MM.1S (cell line): ENCODE measurements around the gene PPP6R3.

Experiments used
- DNase-seq: peaks from one replicate; pipeline ENCODE4 v3.0.0-alpha.2; 2015
- H2AFZ ChIP-seq: fragments of 300-600 bp; sonication (generic); 2 replicates; pipeline ENCODE4 v1.6.0; 2016; ENCODE audit warnings: antibody characterized with exemption, low read length
- H3F3A ChIP-seq: fragments of 300-600 bp; sonication (generic); 2 replicates; pipeline ENCODE4 v1.6.1; 2016; ENCODE audit warnings: mild to moderate bottlenecking, antibody characterized with exemption, low read length, moderate library complexity, mixed read lengths; ENCODE audit not compliant: insufficient read depth
- H3K27ac ChIP-seq: fragments of 300-600 bp; sonication (generic); 2 replicates; pipeline ENCODE4 v1.5.1; 2016; ENCODE audit warnings: mild to moderate bottlenecking, low read length
- H3K27me3 ChIP-seq: fragments of 300-600 bp; sonication (generic); replicated peaks from 2 replicates; pipeline ENCODE4 v1.6.0; 2016; ENCODE audit warnings: low read length; ENCODE audit not compliant: insufficient read depth
- H3K36me3 ChIP-seq: fragments of 300-600 bp; sonication (generic); replicated peaks from 2 replicates; pipeline ENCODE4 v1.6.1; 2016; ENCODE audit warnings: mild to moderate bottlenecking, low read length, mixed read lengths; ENCODE audit not compliant: insufficient read depth
- H3K4me1 ChIP-seq: fragments of 300-600 bp; sonication (generic); 2 replicates; pipeline ENCODE4 v1.6.1; 2016; ENCODE audit warnings: low read length, mixed read lengths
- H3K4me2 ChIP-seq: fragments of 300-600 bp; sonication (generic); 2 replicates; pipeline ENCODE4 v1.6.0; 2016; ENCODE audit warnings: low read depth, low read length
- H3K4me3 ChIP-seq: fragments of 300-600 bp; sonication (generic); 2 replicates; pipeline ENCODE4 v1.5.1; 2016; ENCODE audit warnings: low read length, mixed read lengths
- H3K79me2 ChIP-seq: fragments of 300-600 bp; sonication (generic); 2 replicates; pipeline ENCODE4 v1.6.1; 2016; ENCODE audit warnings: mixed run types, low read length, mixed read lengths
- H3K9ac ChIP-seq: fragments of 300-600 bp; sonication (generic); 2 replicates; pipeline ENCODE4 v1.6.1; 2016; ENCODE audit warnings: low read length, mixed read lengths
- H3K9me2 ChIP-seq: fragments of 300-600 bp; sonication (generic); replicated peaks from 2 replicates; pipeline ENCODE4 v1.6.1; 2016; ENCODE audit warnings: mild to moderate bottlenecking, low read length, mixed read lengths; ENCODE audit not compliant: insufficient read depth
- H3K9me3 ChIP-seq: fragments of 300-600 bp; sonication (generic); replicated peaks from 2 replicates; pipeline ENCODE4 v1.6.1; 2016; ENCODE audit warnings: mild to moderate bottlenecking, low read length, mixed read lengths; ENCODE audit not compliant: insufficient read depth
- H4K20me1 ChIP-seq: fragments of 300-600 bp; sonication (generic); 2 replicates; pipeline ENCODE4 v1.6.1; 2016; ENCODE audit warnings: mild to moderate bottlenecking, low read length, moderate library complexity, mixed read lengths; ENCODE audit not compliant: insufficient read depth
- EZH2 ChIP-seq: fragments of 300-600 bp; sonication (generic); optimal IDR thresholded peaks from 2 replicates; pipeline ENCODE3; 2017; ENCODE audit warnings: low read depth, mild to moderate bottlenecking, antibody characterized with exemption, low read length, mixed read lengths
- EZH2phosphoT487 ChIP-seq: fragments of 300-600 bp; sonication (generic); IDR thresholded peaks from 2 replicates; pipeline ENCODE4 v1.6.1; 2018; ENCODE audit warnings: antibody characterized with exemption, low read length
- TF ChIP-seq, protein P1 (sequence below): fragments of 300-600 bp; sonication (generic); IDR thresholded peaks from 2 replicates; pipeline ENCODE4 v1.5.1; 2016; ENCODE audit warnings: antibody characterized with exemption, low read length, mixed read lengths

PPP6R3 gene

DNA sequence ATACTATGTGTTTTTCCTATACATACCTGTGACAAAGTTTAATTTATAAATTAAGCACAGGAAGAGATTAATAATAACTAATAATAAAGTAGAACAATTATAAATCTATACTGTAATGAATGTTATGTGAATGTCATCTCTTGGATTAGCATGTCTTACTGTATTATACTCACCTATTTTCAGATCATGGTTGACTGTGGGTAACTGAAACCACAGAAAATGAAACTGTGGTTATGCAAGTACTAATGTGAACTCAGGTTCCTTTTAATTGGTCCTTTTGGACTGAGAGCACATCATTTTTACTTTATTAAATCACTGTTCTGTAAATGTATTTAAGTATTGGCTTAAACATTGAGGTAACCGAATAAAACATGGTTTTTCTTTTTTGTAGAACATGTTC lies 108.8 kb downstream of the PPP6R3 start:
- peaks cover 59% of the 10 kb centered on the region for H3K79me2 ChIP-seq
- H3K27ac ChIP-seq: no peak overlapping the region
- H3K36me3 ChIP-seq: no peaks in the 10 kb centered on the region; the same call in 1 of the 2 replicates
- H3K27me3 ChIP-seq: no peaks in the 10 kb centered on the region
- TF ChIP-seq EZH2phosphoT487 (no peak), EZH2 (no peak)
- TF ChIP-seq, protein P1, sequence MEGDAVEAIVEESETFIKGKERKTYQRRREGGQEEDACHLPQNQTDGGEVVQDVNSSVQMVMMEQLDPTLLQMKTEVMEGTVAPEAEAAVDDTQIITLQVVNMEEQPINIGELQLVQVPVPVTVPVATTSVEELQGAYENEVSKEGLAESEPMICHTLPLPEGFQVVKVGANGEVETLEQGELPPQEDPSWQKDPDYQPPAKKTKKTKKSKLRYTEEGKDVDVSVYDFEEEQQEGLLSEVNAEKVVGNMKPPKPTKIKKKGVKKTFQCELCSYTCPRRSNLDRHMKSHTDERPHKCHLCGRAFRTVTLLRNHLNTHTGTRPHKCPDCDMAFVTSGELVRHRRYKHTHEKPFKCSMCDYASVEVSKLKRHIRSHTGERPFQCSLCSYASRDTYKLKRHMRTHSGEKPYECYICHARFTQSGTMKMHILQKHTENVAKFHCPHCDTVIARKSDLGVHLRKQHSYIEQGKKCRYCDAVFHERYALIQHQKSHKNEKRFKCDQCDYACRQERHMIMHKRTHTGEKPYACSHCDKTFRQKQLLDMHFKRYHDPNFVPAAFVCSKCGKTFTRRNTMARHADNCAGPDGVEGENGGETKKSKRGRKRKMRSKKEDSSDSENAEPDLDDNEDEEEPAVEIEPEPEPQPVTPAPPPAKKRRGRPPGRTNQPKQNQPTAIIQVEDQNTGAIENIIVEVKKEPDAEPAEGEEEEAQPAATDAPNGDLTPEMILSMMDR: no peak
- peaks cover 14% of the 10 kb centered on the region for H3K4me1 ChIP-seq
- DNase-seq: peak; percentile 74
- H3K4me3 ChIP-seq: no peak overlapping the region
- H3K9me3 ChIP-seq: no peaks in the 10 kb centered on the region
- no peaks in the 10 kb centered on the region for H3K9me2 ChIP-seq
- H3F3A ChIP-seq: peaks cover 5% of the 10 kb centered on the region
- H2AFZ ChIP-seq: no peak overlapping the region
- peak overlapping the region; percentile 39; the same call in 1 of the 2 replicates for H3K4me2 ChIP-seq
- H4K20me1 ChIP-seq: peaks cover 10% of the 10 kb centered on the region; the same call in 1 of the 2 replicates
- no peak overlapping the region for H3K9ac ChIP-seq

DNA sequence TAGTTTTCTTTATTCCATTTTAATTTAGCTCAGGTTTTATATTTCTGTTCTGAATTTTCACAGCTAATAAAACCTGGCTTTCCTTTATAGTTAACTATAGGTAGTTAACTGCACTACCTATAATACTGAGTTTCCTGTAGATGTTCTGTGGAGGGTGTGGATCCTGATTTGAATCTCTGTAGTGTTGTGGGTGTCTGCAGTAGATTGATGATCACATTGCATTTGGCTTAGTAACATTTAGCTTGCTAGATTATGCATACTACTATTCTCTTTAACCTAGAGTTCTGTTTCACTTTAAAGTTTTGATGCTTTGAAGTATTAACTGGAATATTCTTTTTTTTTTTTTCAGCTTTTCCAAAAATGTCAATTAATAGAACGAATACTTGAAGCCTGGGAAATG lies 110.1 kb downstream of the PPP6R3 start:
- peaks cover 5% of the 10 kb centered on the region for H3F3A ChIP-seq
- peaks cover 63% of the 10 kb centered on the region for H3K79me2 ChIP-seq
- H3K9me2 ChIP-seq: no peaks in the 10 kb centered on the region
- no peak for DNase-seq
- TF ChIP-seq, protein P1: no peak
- TF ChIP-seq EZH2phosphoT487 (no peak), EZH2 (no peak)
- no peak overlapping the region for H3K9ac ChIP-seq
- no peak overlapping the region for H2AFZ ChIP-seq
- no peaks in the 10 kb centered on the region; the same call in 1 of the 2 replicates for H3K36me3 ChIP-seq
- no peaks in the 10 kb centered on the region for H3K9me3 ChIP-seq
- peaks cover 10% of the 10 kb centered on the region; the same call in 1 of the 2 replicates for H4K20me1 ChIP-seq
- H3K4me1 ChIP-seq: peaks cover 14% of the 10 kb centered on the region
- no peaks in the 10 kb centered on the region for H3K27me3 ChIP-seq
- no peak overlapping the region for H3K4me2 ChIP-seq
- H3K27ac ChIP-seq: no peak overlapping the region
- no peak overlapping the region for H3K4me3 ChIP-seq

DNA sequence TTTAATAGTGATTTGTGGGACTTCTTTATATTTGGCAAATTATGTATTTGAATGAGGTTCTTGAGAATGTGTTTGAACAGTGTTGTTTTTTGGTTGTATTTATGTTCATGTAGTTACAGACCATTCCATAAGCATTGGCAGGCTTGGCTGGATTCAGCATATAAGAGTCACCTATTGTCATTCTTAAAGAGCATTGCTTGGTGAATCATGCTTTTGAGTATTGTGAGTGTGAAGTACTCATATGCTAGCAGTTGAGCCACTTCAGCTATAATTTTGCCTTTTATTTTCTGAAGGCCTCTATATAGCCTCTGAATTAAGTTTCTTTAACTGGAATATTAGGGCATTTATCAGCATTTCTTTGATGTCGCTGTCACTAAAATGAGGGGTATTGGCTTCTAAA lies 113.8 kb downstream of the PPP6R3 start:
- Histone ChIP-seq H3F3A (0 out of 2 replicates have a peak, but pooled peaks cover under 1% of the 10 kb centered on the region), H2AFZ (no peak overlapping the region), H3K36me3 (peaks cover 5% of the 10 kb centered on the region; the same call in 1 of the 2 replicates), H3K79me2 (peaks cover 54% of the 10 kb centered on the region), H3K9me3 (no peaks in the 10 kb centered on the region), H4K20me1 (peaks cover 7% of the 10 kb centered on the region; the same call in 1 of the 2 replicates), H3K9ac (no peak overlapping the region), H3K27me3 (no peaks in the 10 kb centered on the region), H3K4me2 (no peak overlapping the region), H3K4me1 (peaks cover 6% of the 10 kb centered on the region), H3K4me3 (no peak overlapping the region), H3K27ac (no peak overlapping the region), H3K9me2 (no peaks in the 10 kb centered on the region)
- no peak for TF ChIP-seq EZH2
- TF ChIP-seq, protein P1: no peak
- no peak for TF ChIP-seq EZH2phosphoT487
- no peak for DNase-seq
